SIG-M5 treated with dmso at 0.1 percent for 504 hours (cell line): Measurements from ENCODE around the gene CCDC80.
"Not testable (repeated sequence)": the region's sequence is repeated elsewhere in the genome, so short reads cannot be mapped to it uniquely, and the experiment has no call there.

Source experiments
- DNase-seq: peaks from one replicate; lab custom pipeline; 2025; ENCODE audit not compliant: unreplicated experiment; lab: John Stamatoyannopoulos, UW

Gene CCDC80

GRCh38 chr3:112597945-112598344 lies 43.0 kb downstream of the CCDC80 start:
- no peak for DNase-seq

GRCh38 chr3:112594856-112595255 lies 46.1 kb downstream of the CCDC80 start:
- DNase-seq, result no peak

- no peak for DNase-seq
Observed at GRCh38 chr3:112593258-112593657, 47.7 kb downstream of the CCDC80 start.

GRCh38 chr3:112587336-112587735 lies 53.6 kb downstream of the CCDC80 start:
- DNase-seq, result no peak

GRCh38 chr3:112585782-112586181 lies 55.2 kb downstream of the CCDC80 start:
- DNase-seq, result no peak

- DNase-seq, result no peak
Observed at GRCh38 chr3:112583105-112583504, 57.8 kb downstream of the CCDC80 start.

- peak; percentile 58 for DNase-seq
Observed at GRCh38 chr3:112582244-112582874, 58.6 kb downstream of the CCDC80 start.

- DNase-seq, result no peak
Observed at GRCh38 chr3:112579697-112580096, 61.2 kb downstream of the CCDC80 start.

- DNase-seq, result peak; percentile 78
Observed at GRCh38 chr3:112579232-112579631, 61.7 kb downstream of the CCDC80 start.

GRCh38 chr3:112572701-112573100 lies 68.2 kb downstream of the CCDC80 start:
- peak; percentile 8 for DNase-seq

- no peak for DNase-seq
Observed at GRCh38 chr3:112569265-112569664, 71.7 kb downstream of the CCDC80 start.

- DNase-seq, result no peak
Observed at GRCh38 chr3:112568642-112569041, 72.3 kb downstream of the CCDC80 start.

- DNase-seq, result no peak
Observed at GRCh38 chr3:112564940-112565305, 76.0 kb downstream of the CCDC80 start.

GRCh38 chr3:112564247-112564939 lies 76.5 kb downstream of the CCDC80 start:
- DNase-seq, result not testable (repeated sequence)

GRCh38 chr3:112561734-112562529 lies 79.0 kb downstream of the CCDC80 start, which contains the start of the genes ATG3 and SLC35A5:
Gene ATG3, minus strand, starts transcription at chr3:112561962. Its CDS starts 434 bp downstream, at chr3:112561528.
Gene SLC35A5, plus strand, starts transcription at chr3:112562045. Its CDS starts 1,359 bp downstream, at chr3:112563404.
- peak; percentile 99 for DNase-seq

GRCh38 chr3:112561484-112561733 lies 79.5 kb downstream of the CCDC80 start:
- DNase-seq, result peak; percentile 76

GRCh38 chr3:112560721-112561483 lies 80.0 kb downstream of the CCDC80 start:
- peak; percentile 74 for DNase-seq

- no peak for DNase-seq
Observed at GRCh38 chr3:112560307-112560706, 80.6 kb downstream of the CCDC80 start.

GRCh38 chr3:112557976-112558375 lies 83.0 kb downstream of the CCDC80 start:
- peak; percentile 57 for DNase-seq

GRCh38 chr3:112555535-112556170 lies 85.3 kb downstream of the CCDC80 start:
- peak; percentile 58 for DNase-seq

GRCh38 chr3:112550859-112551258 lies 90.1 kb downstream of the CCDC80 start:
- DNase-seq, result no peak
